HG02981 (cell line): ENCODE data around the gene CCNQ.

Source experiments
- ATAC-seq: cut with Tn5 transposase; IDR thresholded peaks from one replicate; pipeline ENCODE4 v1.9.1; 2021; ENCODE audit warnings: mild to moderate bottlenecking, moderate library complexity; ENCODE audit not compliant: unreplicated experiment

The CCNQ gene

GRCh38 chrX:153578200-153578835 is 20.6 kb downstream of the CCNQ start:
- no peak for ATAC-seq

- no peak for ATAC-seq
These were observed 22.0 kb downstream of the CCNQ start for GRCh38 chrX:153576961-153577360.

GRCh38 chrX:153576239-153576870 is 22.6 kb downstream of the CCNQ start:
- ATAC-seq: no peak

GRCh38 chrX:153573984-153574383 is 25.0 kb downstream of the CCNQ start:
- ATAC-seq: no peak

GRCh38 chrX:153572601-153573000 is 26.3 kb downstream of the CCNQ start:
- no peak for ATAC-seq

- no peak for ATAC-seq
These were observed 27.4 kb downstream of the CCNQ start for GRCh38 chrX:153571534-153571908.

- ATAC-seq: no peak
These were observed 29.5 kb downstream of the CCNQ start for GRCh38 chrX:153569475-153569874.

GRCh38 chrX:153568451-153569011 is 30.4 kb downstream of the CCNQ start:
- no peak for ATAC-seq

GRCh38 chrX:153565996-153566580 is 32.9 kb downstream of the CCNQ start:
- ATAC-seq: no peak

- ATAC-seq: no peak
These were observed 34.8 kb downstream of the CCNQ start for GRCh38 chrX:153564047-153564606.

GRCh38 chrX:153562546-153562945 is 36.4 kb downstream of the CCNQ start:
- ATAC-seq: no peak

GRCh38 chrX:153561337-153561736 is 37.6 kb downstream of the CCNQ start:
- ATAC-seq: no peak

- no peak for ATAC-seq
These were observed 38.5 kb downstream of the CCNQ start for GRCh38 chrX:153560466-153560865.

- ATAC-seq: no peak
These were observed 38.9 kb downstream of the CCNQ start for GRCh38 chrX:153560000-153560399.

- no peak for ATAC-seq
These were observed 41.2 kb downstream of the CCNQ start for GRCh38 chrX:153557618-153558355.

GRCh38 chrX:153556767-153557166 is 42.2 kb downstream of the CCNQ start:
- ATAC-seq: no peak

GRCh38 chrX:153554519-153555167 is 44.3 kb downstream of the CCNQ start:
- ATAC-seq: no peak

GRCh38 chrX:153551135-153551534 is 47.8 kb downstream of the CCNQ start:
- ATAC-seq: no peak

- no peak for ATAC-seq
These were observed 49.1 kb downstream of the CCNQ start for GRCh38 chrX:153549807-153550206.

GRCh38 chrX:153549231-153549630 is 49.7 kb downstream of the CCNQ start:
- no peak for ATAC-seq

- no peak for ATAC-seq
These were observed 51.7 kb downstream of the CCNQ start for GRCh38 chrX:153547195-153547594.
